Activated T-cell treated with anti-CD3 and anti-CD28 coated beads for 48 hours (primary cell): ENCODE results near the gene PPP1R26.
A peak's percentile ranks its signal among the peaks of the same experiment; 100 is the strongest.

ENCODE experiments used
- DNase-seq: peaks from one replicate; pipeline ENCODE4 v3.0.0-alpha.2; 2020; ENCODE audit warnings: low read depth

Gene PPP1R26

GRCh38 chr9:135489188-135489906 lies 9.8 kb downstream of the PPP1R26 start:
- DNase-seq = no peak

- DNase-seq = no peak
Measured at GRCh38 chr9:135490166-135490870, 10.7 kb downstream of the PPP1R26 start.

GRCh38 chr9:135490980-135491464 lies 11.4 kb downstream of the PPP1R26 start:
- DNase-seq = no peak

- no peak for DNase-seq
Measured at GRCh38 chr9:135491764-135492163, 12.2 kb downstream of the PPP1R26 start.

GRCh38 chr9:135492886-135493669 lies 13.5 kb downstream of the PPP1R26 start:
- no peak for DNase-seq

- no peak for DNase-seq
Measured at GRCh38 chr9:135494791-135495559, 15.4 kb downstream of the PPP1R26 start.

- DNase-seq = no peak
Measured at GRCh38 chr9:135498381-135499126, 19.0 kb downstream of the PPP1R26 start.

- peak; percentile 82 for DNase-seq
Measured at GRCh38 chr9:135499326-135500070, 19.9 kb downstream of the PPP1R26 start.

- DNase-seq = no peak
Measured at GRCh38 chr9:135500071-135500524, 20.5 kb downstream of the PPP1R26 start.

GRCh38 chr9:135500525-135501260 lies 21.1 kb downstream of the PPP1R26 start, which contains the start of gene MRPS2:
TSS of gene MRPS2 (plus strand) at chr9:135500682. CDS start at chr9:135500711, 29 bp downstream.
- peak; percentile 87 for DNase-seq

GRCh38 chr9:135501261-135502167 lies 21.9 kb downstream of the PPP1R26 start:
- DNase-seq = no peak

- no peak for DNase-seq
Measured at GRCh38 chr9:135502168-135502872, 22.7 kb downstream of the PPP1R26 start.

GRCh38 chr9:135502873-135503321 lies 23.3 kb downstream of the PPP1R26 start:
- DNase-seq = no peak

- no peak for DNase-seq
Measured at GRCh38 chr9:135503371-135504261, 24.0 kb downstream of the PPP1R26 start.

GRCh38 chr9:135504262-135505243 lies 25.0 kb downstream of the PPP1R26 start:
- DNase-seq = peak; percentile 49
